HepG2 (cell line): ENCODE results near the gene LIME1. TPM values are rescaled to one million over a fixed set of nuclear protein-coding genes. Genes with fewer than 3 reads are reported as not detected.

ENCODE experiments used
- ATAC-seq: fragments of 200-7000 bp; cut with Tn5 transposase; 3 replicates; pipeline ENCODE4 v1.9.1; 2020; ENCODE audit warnings: mild to moderate bottlenecking, moderate library complexity
- BruUV-seq: library from RNA; stranded (reverse); fragments of 400-500 nt; replicated peaks from 2 replicates; lab custom pipeline; 2021; lab: Mats Ljungman, UMichigan
- CTCF ChIA-PET: fragments of 300-600 bp; formaldehyde crosslinking; extraction: SDS; loops from one replicate; lab custom pipeline; 2021; ENCODE audit warnings: low total read pairs, inconsistent platforms, low intra/inter-chr PET ratio; lab: Yijun Ruan, JAX
- POLR2A ChIA-PET: fragments of 350-600 bp; sonication (Branson Sonifier 250); formaldehyde crosslinking; loops from one replicate; lab custom pipeline; 2020; ENCODE audit warnings: antibody characterized with exemption, inconsistent platforms; lab: Yijun Ruan, JAX
- DNase-seq: peaks from one replicate; pipeline ENCODE4 v3.0.0-alpha.2; 2015; ENCODE audit warnings: low spot score
- FAIRE-seq: peaks from 3 replicates; lab custom pipeline; 2011; peaks lifted over from hg19 to GRCh38; lab: Jason Lieb, UNC
- H2AFZ ChIP-seq: one replicate; pipeline ENCODE4 v1.6.1; 2011; ENCODE audit warnings: low read length, inconsistent platforms
- H3K27ac ChIP-seq: fragments of 300-600 bp; 3 replicates; pipeline ENCODE4 v1.8.0; 2011; ENCODE audit warnings: mixed run types, mild to moderate bottlenecking, mixed read lengths, low read length, inconsistent platforms; ENCODE audit not compliant: insufficient read depth; ENCODE audit errors: extremely low read length
- H3K27me3 ChIP-seq, 2 experiments: fragments of 200-600 bp in 1 of 2; 2 replicates in 1 of 2; 3 replicates in 1 of 2; pipeline versions ENCODE4 v1.6.0 to v1.8.0; 2011; ENCODE audit warnings: low read length in 2 of 2, mild to moderate bottlenecking in 2 of 2, moderate library complexity in 2 of 2, inconsistent platforms in 1 of 2; ENCODE audit not compliant: insufficient read depth in 2 of 2, control insufficient read depth in 1 of 2
- H3K36me3 ChIP-seq, 2 experiments: fragments of 200-600 bp in 1 of 2; replicated peaks in 1 of 2; 2 replicates in 1 of 2; 3 replicates in 1 of 2; pipeline versions ENCODE4 v1.5.1 to v1.8.0; 2011; ENCODE audit warnings: low read length in 2 of 2, inconsistent platforms in 1 of 2; ENCODE audit not compliant: insufficient read depth in 2 of 2, control insufficient read depth in 1 of 2
- H3K4me1 ChIP-seq: 2 replicates; pipeline ENCODE4 v1.5.1; 2012; ENCODE audit warnings: low read length, inconsistent platforms; ENCODE audit not compliant: insufficient read depth
- H3K4me2 ChIP-seq: 2 replicates; pipeline ENCODE4 v1.6.0; 2011; ENCODE audit warnings: low read depth, low read length, inconsistent platforms
- H3K4me3 ChIP-seq, 3 experiments: fragments of 200-600 bp in 1 of 3; sonication (generic), shearing (Covaris generic) in 1 of 3; replicated peaks in 1 of 3; 2 replicates each; pipeline ENCODE4 v1.5.1; 2011 to 2016; ENCODE audit warnings: low read length in 3 of 3, inconsistent platforms in 2 of 3, low read depth in 2 of 3, mild to moderate bottlenecking in 2 of 3, control low read depth in 1 of 3, mixed read lengths in 1 of 3; ENCODE audit not compliant: insufficient read depth in 1 of 3
- H3K79me2 ChIP-seq: one replicate; pipeline ENCODE4 v1.6.1; 2011; ENCODE audit warnings: low read length, inconsistent platforms; ENCODE audit not compliant: insufficient read depth
- H3K9ac ChIP-seq: 2 replicates; pipeline ENCODE4 v1.6.0; 2011; ENCODE audit warnings: mild to moderate bottlenecking, low read depth, low read length, inconsistent platforms; ENCODE audit not compliant: insufficient read depth
- H3K9me3 ChIP-seq: 2 replicates; pipeline ENCODE4 v1.5.1; 2012; ENCODE audit warnings: mild to moderate bottlenecking, low read length
- H4K20me1 ChIP-seq: 2 replicates; pipeline ENCODE4 v1.6.0; 2011; ENCODE audit warnings: inconsistent platforms, mild to moderate bottlenecking, low read length, moderate library complexity; ENCODE audit not compliant: insufficient read depth
- CBX2 ChIP-seq, 2 experiments: fragments of 200-600 bp in 1 of 2; sonication (generic); formaldehyde crosslinking in 1 of 2; IDR thresholded peaks; 2 replicates each; pipeline versions ENCODE4 v1.7.0 to v1.8.1; 2018 to 2022; ENCODE audit warnings: low read depth in 2 of 2, low read length in 1 of 2, mild to moderate bottlenecking in 1 of 2, missing genetic modification reagents in 1 of 2
- FOXP1 ChIP-seq, 2 experiments: fragments of 450-650 bp in 1 of 2; IDR thresholded peaks; 2 replicates each; pipeline ENCODE4 v1.6.1; 2017 to 2018; ENCODE audit warnings: antibody characterized with exemption in 1 of 2
- MAFK ChIP-seq, 2 experiments: IDR thresholded peaks in 1 of 2; conservative IDR thresholded peaks in 1 of 2; 2 replicates each; pipeline ENCODE4 v1.6.1; 2011; ENCODE audit warnings: improper control_type of control experiment in 2 of 2, low read length in 2 of 2
- MEIS1 ChIP-seq: sonication (generic); formaldehyde crosslinking; IDR thresholded peaks from 2 replicates; pipeline ENCODE4 v1.9.0; 2021; ENCODE audit warnings: mild to moderate bottlenecking, missing genetic modification reagents, moderate library complexity, borderline replicate concordance
- PAWR ChIP-seq: sonication (generic); formaldehyde crosslinking; IDR thresholded peaks from 2 replicates; pipeline ENCODE4 v1.4.0; 2020; ENCODE audit warnings: missing genetic modification reagents, mild to moderate bottlenecking, borderline replicate concordance
- SOX5 ChIP-seq: IDR thresholded peaks from 2 replicates; pipeline ENCODE4 v1.6.1; 2016; ENCODE audit warnings: borderline replicate concordance
- STAT5B ChIP-seq: sonication (generic); formaldehyde crosslinking; IDR thresholded peaks from 2 replicates; pipeline ENCODE4 v1.4.0; 2020; ENCODE audit warnings: missing genetic modification reagents
- ZBTB21 ChIP-seq: sonication (generic); formaldehyde crosslinking; IDR thresholded peaks from 2 replicates; pipeline ENCODE4 v1.4.0; 2020; ENCODE audit warnings: missing genetic modification reagents
- ZNF20 ChIP-seq: sonication (generic); formaldehyde crosslinking; IDR thresholded peaks from 2 replicates; pipeline ENCODE4 v1.4.0; 2020; ENCODE audit warnings: mild to moderate bottlenecking, moderate library complexity, missing genetic modification reagents
- ZNF205 ChIP-seq: IDR thresholded peaks from 2 replicates; pipeline ENCODE4 v1.6.1; 2018; ENCODE audit warnings: missing biosample characterization, missing genetic modification reagents
- ZXDC ChIP-seq: sonication (generic); formaldehyde crosslinking; IDR thresholded peaks from 2 replicates; pipeline ENCODE4 v1.5.0; 2020; ENCODE audit warnings: mild to moderate bottlenecking, missing genetic modification reagents
- WGBS: methylation state at CpG from one replicate; pipeline ENCODE4 v1.1.6; 2017; ENCODE audit warnings: low lambda C conversion rate; 5-methylcytosine and 5-hydroxymethylcytosine counted together
- in situ Hi-C: cut with HindIII; loops from 2 replicates; pipeline ENCODE4 v1.10.0; 2017; ENCODE audit warnings: low pct_unique_long_range_greater_than_20kb; ENCODE audit not compliant: extremely low pct_ligation_motif_present
- intact Hi-C: fragments of 100-400 bp; cut with micrococcal nuclease; formaldehyde crosslinking; loops from one replicate; pipeline ENCODE4 v1.10.0; 2022; ENCODE audit not compliant: unreplicated experiment
- polyA plus RNA-seq, 8 experiments: library from polyadenylated mRNA; depleted of rRNA in 3 of 8; stranded (reverse) in 7 of 8; unstranded in 1 of 8; fragments of >200 nt; fragmentation: Illumina TruSeq in 4 of 8; extraction: Trizol in 4 of 8; gene quantifications; 2 replicates each; pipeline versions ENCODE4 v1.2.1 to v1.2.3, GENCODE V29; 2011 to 2016; ENCODE audit warnings: low read depth in 4 of 8, missing spikeins in 1 of 8, mixed read lengths in 1 of 8; ENCODE audit not compliant: insufficient read depth in 1 of 8
- total RNA-seq, 5 experiments: library from RNA; depleted of rRNA; stranded (reverse); fragments of >200 nt; fragmentation: Illumina TruSeq; extraction: Trizol; gene quantifications; 2 replicates each; pipeline ENCODE4 v1.2.3, GENCODE V29; 2016; ENCODE audit warnings: low read depth in 1 of 5
- TF ChIP-seq, protein P1 (sequence below): sonication (generic); formaldehyde crosslinking; IDR thresholded peaks from 2 replicates; pipeline ENCODE4 v1.4.0; 2020; ENCODE audit warnings: missing genetic modification reagents

The LIME1 gene
- total and polyA plus RNA-seq, 2 of the 13 experiments (the other 11 are each of a cell fraction or from before 2014, with no cell fraction given): 13.0 to 61.5 TPM

DNA sequence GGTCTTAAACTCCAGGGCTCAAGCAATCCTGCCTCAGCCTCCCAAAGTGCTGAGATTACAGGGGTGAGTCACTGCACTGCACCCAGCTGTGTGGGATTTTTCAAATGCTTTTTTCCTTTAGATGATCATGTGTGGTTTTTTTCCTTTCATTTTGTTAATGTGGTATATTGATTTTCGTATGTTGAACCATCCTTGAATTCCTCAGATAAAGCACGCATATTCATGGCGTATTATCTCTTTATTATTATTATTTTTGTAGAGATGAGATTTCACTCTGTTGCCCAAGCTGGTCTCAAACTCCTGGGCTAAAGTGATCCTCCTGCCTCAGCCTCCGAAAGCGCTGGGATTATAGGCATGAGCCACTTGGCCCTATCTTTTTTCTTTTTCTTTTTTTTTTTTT, 21.6 kb upstream of the LIME1 start:
- Histone ChIP-seq H3K27ac (no peak overlapping the region), H3K4me1 (peaks cover 20% of the 10 kb centered on the region), H3K79me2 (peaks cover 86% of the 10 kb centered on the region), H3K4me3 (no peak overlapping the region), H2AFZ (no peak overlapping the region), H3K9me3 (peaks cover 5% of the 10 kb centered on the region; the same call in 1 of the 2 replicates), H3K27me3 (no peaks in the 10 kb centered on the region), H3K36me3 (peaks cover 15 to 67% of the 10 kb centered on the region in 2 experiments; a peak in 4 of 5 replicates), H4K20me1 (no peaks in the 10 kb centered on the region), H3K9ac (no peak overlapping the region), H3K4me2 (no peak overlapping the region)
- ATAC-seq: no peak
- FAIRE-seq: no peak
- CTCF ChIA-PET: no interaction called here
- 98% methylated on average over 5 of the region's 5 CpGs for WGBS
- TF ChIP-seq ZBTB21 (CRISPR knock-in tag): no peak
- TF ChIP-seq SOX5 (CRISPR knock-in tag): no peak
- no peak for TF ChIP-seq CBX2 (IDR thresholded peaks at IDR 0.05; ENCODE audit: low read depth, low read length)
- TF ChIP-seq CBX2 (CRISPR knock-in tag; IDR thresholded peaks at IDR 0.05; ENCODE audit: low read depth): no peak
- TF ChIP-seq, protein P1, sequence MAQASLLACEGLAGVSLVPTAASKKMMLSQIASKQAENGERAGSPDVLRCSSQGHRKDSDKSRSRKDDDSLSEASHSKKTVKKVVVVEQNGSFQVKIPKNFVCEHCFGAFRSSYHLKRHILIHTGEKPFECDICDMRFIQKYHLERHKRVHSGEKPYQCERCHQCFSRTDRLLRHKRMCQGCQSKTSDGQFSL (CRISPR knock-in tag): no peak
- TF ChIP-seq ZNF205 (CRISPR knock-in tag): no peak
- no peak for TF ChIP-seq ZNF20 (CRISPR knock-in tag)
- TF ChIP-seq MEIS1: no peak
- TF ChIP-seq ZXDC (CRISPR knock-in tag): no peak
- no peak for TF ChIP-seq STAT5B (CRISPR knock-in tag)
- TF ChIP-seq MAFK (conservative IDR thresholded peaks at IDR 0.05 in 1 of 2, IDR thresholded peaks at IDR 0.05 in 1 of 2; ENCODE audit: low read length in 2 of 2): no peak
- TF ChIP-seq PAWR: no peak
- no peak for TF ChIP-seq FOXP1 (IDR thresholded peaks at IDR 0.05)
- no peak for TF ChIP-seq FOXP1 (CRISPR knock-in tag; IDR thresholded peaks at IDR 0.05)
- in situ Hi-C loops: no loop called here
- DNase-seq: no peak
- intact Hi-C loops: no loop called here
- POLR2A ChIA-PET: interaction anchor here (0.8 to 1.3 kb wide), 2 partner anchors 23 kb away, joined by 4 read pairs; no protein-coding TSS in a partner anchor
- no TSS peak for BruUV-seq
